ENCODE results near the gene E2F1. TPM values are rescaled to one million over a fixed set of nuclear protein-coding genes. Genes with fewer than 3 reads are reported as not detected.

Gene E2F1
- total RNA-seq, 4 donors from 2014 or later: 1.3 to 4.2 (median 1.8) TPM

GRCh38 chr20:33645396-33645795 lies 40.8 kb downstream of the E2F1 start:
- Histone ChIP-seq H3K4me1 (peaks cover 0 to 27% (median 0%) of the 10 kb centered on the region in 4 donors), H3K4me3 (no peak overlapping the region), H3K27ac (no peak overlapping the region), H3K36me3 (peaks cover 0 to 66% (median 5%) of the 10 kb centered on the region in 3 donors), H3K27me3 (no peaks in the 10 kb centered on the region), H3K9me3 (no peaks in the 10 kb centered on the region)
- TF ChIP-seq CTCF (IDR thresholded peaks at IDR 0.05) (no peak), EP300 (IDR thresholded peaks at IDR 0.05) (no peak), POLR2A (IDR thresholded peaks at IDR 0.05) (no peak)
- no peak for DNase-seq (ENCODE audit: low spot score in 2 of 2)
- 92 to 93% methylated on average over 2 of the region's 2 CpGs for WGBS, 2 donors

- Histone ChIP-seq H3K36me3 (peaks cover 0 to 70% (median 5%) of the 10 kb centered on the region in 3 donors), H3K27me3 (no peaks in the 10 kb centered on the region), H3K9me3 (no peaks in the 10 kb centered on the region), H3K4me1 (peaks cover 0 to 27% (median 0%) of the 10 kb centered on the region in 4 donors), H3K4me3 (no peak overlapping the region), H3K27ac (no peak overlapping the region)
- TF ChIP-seq EP300 (IDR thresholded peaks at IDR 0.05) (no peak), POLR2A (IDR thresholded peaks at IDR 0.05) (no peak), CTCF (IDR thresholded peaks at IDR 0.05) (no peak)
- WGBS, 2 donors: 61 to 83% methylated on average over 4 of the region's 4 CpGs
- DNase-seq (ENCODE audit: low spot score in 2 of 2): no peak
Measured at GRCh38 chr20:33645072-33645358, 41.2 kb downstream of the E2F1 start.

- no peak for DNase-seq (ENCODE audit: low spot score in 2 of 2)
- no peaks in the 10 kb centered on the region for H3K27me3 ChIP-seq
- no peaks in the 10 kb centered on the region for H3K9me3 ChIP-seq
- TF ChIP-seq EP300 (IDR thresholded peaks at IDR 0.05) (no peak), POLR2A (IDR thresholded peaks at IDR 0.05) (no peak), CTCF (IDR thresholded peaks at IDR 0.05) (no peak)
- H3K4me1 ChIP-seq: peaks cover 0 to 27% (median 0%) of the 10 kb centered on the region in 4 donors
- 85 to 91% methylated on average over 21 to 28 of the region's 28 CpGs for WGBS, 2 donors
- peaks cover 0 to 75% (median 5%) of the 10 kb centered on the region in 3 donors for H3K36me3 ChIP-seq
- no peak overlapping the region for H3K4me3 ChIP-seq
- no peak overlapping the region for H3K27ac ChIP-seq
Measured at GRCh38 chr20:33644313-33645071, 41.7 kb downstream of the E2F1 start.

- TF ChIP-seq CTCF (IDR thresholded peaks at IDR 0.05) (no peak), EP300 (IDR thresholded peaks at IDR 0.05) (no peak), POLR2A (IDR thresholded peaks at IDR 0.05) (no peak)
- H3K4me3 ChIP-seq: no peak overlapping the region
- no peaks in the 10 kb centered on the region for H3K9me3 ChIP-seq
- no peaks in the 10 kb centered on the region for H3K4me1 ChIP-seq
- peaks cover 4 to 98% (median 5%) of the 10 kb centered on the region in 3 donors for H3K36me3 ChIP-seq
- peaks cover 0 to 2% of the 10 kb centered on the region in 2 donors for H3K27me3 ChIP-seq
- 69 to 70% methylated on average over 13 of the region's 13 CpGs for WGBS, 2 donors
- DNase-seq (ENCODE audit: low spot score in 2 of 2): no peak
- no peak overlapping the region for H3K27ac ChIP-seq
Measured at GRCh38 chr20:33640287-33640686, 45.9 kb downstream of the E2F1 start.

GRCh38 chr20:33636776-33637175 lies 49.4 kb downstream of the E2F1 start:
- H3K36me3 ChIP-seq: peaks cover 0 to 81% (median 4%) of the 10 kb centered on the region in 3 donors
- TF ChIP-seq CTCF (IDR thresholded peaks at IDR 0.05) (no peak), POLR2A (IDR thresholded peaks at IDR 0.05) (no peak), EP300 (IDR thresholded peaks at IDR 0.05) (no peak)
- no peaks in the 10 kb centered on the region for H3K9me3 ChIP-seq
- 81 to 91% methylated on average over 1 of the region's 1 CpG for WGBS, 2 donors
- no peak overlapping the region for H3K4me3 ChIP-seq
- peaks cover 0 to 2% of the 10 kb centered on the region in 2 donors for H3K27me3 ChIP-seq
- DNase-seq (ENCODE audit: low spot score in 2 of 2): no peak
- no peak overlapping the region for H3K27ac ChIP-seq
- no peaks in the 10 kb centered on the region for H3K4me1 ChIP-seq

All from tibial nerve (tissue), 4 donors.